HG03097 (cell line): ENCODE results near the gene EP400.

Experiments
- ATAC-seq: cut with Tn5 transposase; IDR thresholded peaks from one replicate; pipeline ENCODE4 v1.9.1; 2021; ENCODE audit not compliant: unreplicated experiment, low FRiP score

Gene EP400

GRCh38 chr12:132109741-132110140 lies 160.0 kb downstream of the EP400 start:
- no peak for ATAC-seq

GRCh38 chr12:132110677-132111076 lies 160.9 kb downstream of the EP400 start:
- ATAC-seq, result no peak

- ATAC-seq, result no peak
Measured at GRCh38 chr12:132111654-132112304, 162.0 kb downstream of the EP400 start.

- ATAC-seq, result no peak
Measured at GRCh38 chr12:132114667-132115066, 164.9 kb downstream of the EP400 start.

- no peak for ATAC-seq
Measured at GRCh38 chr12:132115500-132115899, 165.8 kb downstream of the EP400 start.

- no peak for ATAC-seq
Measured at GRCh38 chr12:132116709-132117557, 167.2 kb downstream of the EP400 start.

GRCh38 chr12:132117558-132117875 lies 167.8 kb downstream of the EP400 start:
- no peak for ATAC-seq

- ATAC-seq, result no peak
Measured at GRCh38 chr12:132118876-132119275, 169.1 kb downstream of the EP400 start.

- no peak for ATAC-seq
Measured at GRCh38 chr12:132121283-132121682, 171.5 kb downstream of the EP400 start.

GRCh38 chr12:132123970-132124765 lies 174.4 kb downstream of the EP400 start:
- no peak for ATAC-seq

GRCh38 chr12:132124766-132125425 lies 175.2 kb downstream of the EP400 start:
- no peak for ATAC-seq

GRCh38 chr12:132125736-132126135 lies 176.0 kb downstream of the EP400 start:
- ATAC-seq, result no peak

- no peak for ATAC-seq
Measured at GRCh38 chr12:132127041-132127440, 177.3 kb downstream of the EP400 start.

- ATAC-seq, result no peak
Measured at GRCh38 chr12:132129007-132129406, 179.3 kb downstream of the EP400 start.

GRCh38 chr12:132130690-132131089 lies 180.9 kb downstream of the EP400 start:
- no peak for ATAC-seq
